Sigmoid colon (tissue), 7 donors: ENCODE measurements around the gene KLF7. TPM values are rescaled to one million over a fixed set of nuclear protein-coding genes. Genes with fewer than 3 reads are reported as not detected.
A peak's percentile ranks its signal among the peaks of the same experiment; 100 is the strongest.

Experiments
- DNase-seq: peaks from one replicate; pipeline ENCODE4 v3.0.0-alpha.2; 2019
- H3K27ac ChIP-seq, 4 donors: fragments of 200-600 bp; sonication (generic); one replicate each; pipeline ENCODE4 v1.5.1; 2016 to 2019; ENCODE audit warnings: mild to moderate bottlenecking in 1 of 4
- H3K27me3 ChIP-seq, 3 donors: fragments of 200-600 bp; sonication (generic); one replicate each; pipeline ENCODE4 v1.5.1; 2019; ENCODE audit warnings: mild to moderate bottlenecking in 1 of 3
- H3K36me3 ChIP-seq, 4 donors: fragments of 200-600 bp; sonication (generic); one replicate each; pipeline ENCODE4 v1.5.1; 2016 to 2019
- H3K4me1 ChIP-seq, 4 donors: fragments of 200-600 bp; sonication (generic); one replicate each; pipeline ENCODE4 v1.5.1; 2017 to 2019
- H3K4me3 ChIP-seq, 4 donors: fragments of 200-600 bp; sonication (generic); one replicate each; pipeline ENCODE4 v1.5.1; 2017 to 2019; ENCODE audit warnings: mild to moderate bottlenecking in 2 of 4, moderate library complexity in 1 of 4
- H3K9me3 ChIP-seq, 4 donors: fragments of 200-600 bp in 3 of 4; sonication (generic) in 3 of 4; one replicate each; pipeline versions ENCODE4 v1.5.1 to v1.6.1; 2013 to 2019
- EP300 ChIP-seq, 4 donors: sonication (generic); formaldehyde crosslinking; IDR thresholded peaks; one replicate each; pipeline ENCODE4 v1.6.1; 2017; ENCODE audit warnings: antibody characterized with exemption in 4 of 4
- POLR2A ChIP-seq, 2 donors: fragments of 450-650 bp; IDR thresholded peaks; one replicate each; pipeline ENCODE4 v1.6.1; 2016; ENCODE audit warnings: antibody characterized with exemption in 2 of 2, mild to moderate bottlenecking in 2 of 2, moderate library complexity in 2 of 2
- POLR2AphosphoS5 ChIP-seq, 4 donors: sonication (generic); formaldehyde crosslinking; IDR thresholded peaks; one replicate each; pipeline ENCODE4 v1.6.1; 2017; ENCODE audit warnings: antibody characterized with exemption in 4 of 4
- WGBS, 2 donors: extraction: QIAGEN DNeasy Blood & Tissue Kit; methylation state at CpG; one replicate each; pipeline ENCODE4 v1.1.7; 2013; 5-methylcytosine and 5-hydroxymethylcytosine counted together
- intact Hi-C: fragments of 100-400 bp; cut with DNase I; formaldehyde crosslinking; loops from one replicate; pipeline ENCODE4 v1.15.1; 2023
- polyA plus RNA-seq, 3 donors: library from polyadenylated mRNA; stranded (reverse); fragments of 200-250 nt; gene quantifications; one replicate each; pipeline ENCODE4 v1.2.3, GENCODE V29; 2013
- total RNA-seq, 4 donors: library from RNA; depleted of rRNA; stranded (reverse); fragments of >200 nt; gene quantifications; one replicate each; pipeline ENCODE4 v1.1.0, GENCODE V29; 2016
- TF ChIP-seq, protein P1 (sequence below), 4 experiments: fragments of 450-650 bp in 3 of 4; fragments of 200-600 bp in 1 of 4; IDR thresholded peaks; one replicate each; pipeline ENCODE4 v1.5.1; 2016 to 2019; ENCODE audit warnings: antibody characterized with exemption in 4 of 4, mild to moderate bottlenecking in 3 of 4, moderate library complexity in 2 of 4
- donor health status: healthy with polysubstance abuse.
- donor health status: Bipolar disorder and iron deficiency.
- donor health status: healthy.

The KLF7 gene
- total and polyA plus RNA-seq, 7 donors, result 0.60 to 52.1 (median 21.2) TPM

DNA sequence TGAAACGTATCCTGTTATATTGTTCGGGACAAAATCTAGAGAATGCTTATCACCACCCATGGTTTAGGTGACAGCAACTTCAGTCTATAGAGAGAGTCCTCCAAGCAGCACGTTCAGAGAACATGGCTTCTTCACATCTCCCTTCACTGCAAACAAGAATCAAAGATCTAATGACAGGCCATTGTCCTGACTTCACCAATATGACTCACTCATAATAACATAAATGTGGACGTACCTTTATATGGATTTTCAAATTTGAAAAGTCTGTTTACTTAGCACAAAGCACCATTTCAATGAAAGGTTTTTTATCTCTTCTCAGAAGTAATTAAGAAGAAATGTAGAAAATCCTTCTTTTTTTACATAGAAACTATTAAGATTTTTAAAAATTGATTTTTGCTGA is 46.7 kb downstream of the KLF7 start:
- H3K4me1 ChIP-seq, result peaks cover 0 to 86% (median 59%) of the 10 kb centered on the region in 4 donors
- no peak overlapping the region for H3K4me3 ChIP-seq
- intact Hi-C loops, result no loop called here
- WGBS, 2 donors, result 55 to 87% methylated on average over 4 of the region's 4 CpGs
- no peaks in the 10 kb centered on the region for H3K27me3 ChIP-seq
- H3K36me3 ChIP-seq, result peaks cover 0 to 29% (median 7%) of the 10 kb centered on the region in 4 donors
- DNase-seq, result no peak
- no peaks in the 10 kb centered on the region for H3K9me3 ChIP-seq
- TF ChIP-seq EP300 (IDR thresholded peaks at IDR 0.05), result no peak
- no peak for TF ChIP-seq POLR2AphosphoS5 (IDR thresholded peaks at IDR 0.05)
- TF ChIP-seq, protein P1, sequence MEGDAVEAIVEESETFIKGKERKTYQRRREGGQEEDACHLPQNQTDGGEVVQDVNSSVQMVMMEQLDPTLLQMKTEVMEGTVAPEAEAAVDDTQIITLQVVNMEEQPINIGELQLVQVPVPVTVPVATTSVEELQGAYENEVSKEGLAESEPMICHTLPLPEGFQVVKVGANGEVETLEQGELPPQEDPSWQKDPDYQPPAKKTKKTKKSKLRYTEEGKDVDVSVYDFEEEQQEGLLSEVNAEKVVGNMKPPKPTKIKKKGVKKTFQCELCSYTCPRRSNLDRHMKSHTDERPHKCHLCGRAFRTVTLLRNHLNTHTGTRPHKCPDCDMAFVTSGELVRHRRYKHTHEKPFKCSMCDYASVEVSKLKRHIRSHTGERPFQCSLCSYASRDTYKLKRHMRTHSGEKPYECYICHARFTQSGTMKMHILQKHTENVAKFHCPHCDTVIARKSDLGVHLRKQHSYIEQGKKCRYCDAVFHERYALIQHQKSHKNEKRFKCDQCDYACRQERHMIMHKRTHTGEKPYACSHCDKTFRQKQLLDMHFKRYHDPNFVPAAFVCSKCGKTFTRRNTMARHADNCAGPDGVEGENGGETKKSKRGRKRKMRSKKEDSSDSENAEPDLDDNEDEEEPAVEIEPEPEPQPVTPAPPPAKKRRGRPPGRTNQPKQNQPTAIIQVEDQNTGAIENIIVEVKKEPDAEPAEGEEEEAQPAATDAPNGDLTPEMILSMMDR (IDR thresholded peaks at IDR 0.05), result no peak
- TF ChIP-seq POLR2A (IDR thresholded peaks at IDR 0.05), result no peak
- H3K27ac ChIP-seq, result peak overlapping the region in 1 of 4 donors; percentile 13

DNA sequence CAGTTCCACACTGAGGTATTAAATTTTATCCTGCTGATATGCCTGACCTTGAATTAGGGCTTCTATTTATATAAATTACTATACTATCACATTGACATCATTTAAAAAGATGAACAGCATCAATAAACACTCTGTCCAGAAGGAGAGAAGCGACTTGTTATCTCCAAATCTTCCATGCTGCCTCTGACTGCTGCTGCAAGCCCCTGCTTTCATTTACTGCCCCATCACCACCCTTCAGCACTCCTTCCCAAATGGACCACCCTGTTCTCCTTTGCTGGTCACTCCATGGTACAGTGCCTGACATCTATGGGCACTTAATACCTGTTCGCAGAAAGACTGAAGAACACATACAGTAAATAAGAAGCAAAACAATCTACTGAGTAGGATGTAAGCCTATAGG is 48.1 kb downstream of the KLF7 start:
- Histone ChIP-seq H3K9me3 (no peaks in the 10 kb centered on the region), H3K4me1 (peaks cover 0 to 78% (median 47%) of the 10 kb centered on the region in 4 donors), H3K4me3 (no peak overlapping the region), H3K27me3 (no peaks in the 10 kb centered on the region), H3K27ac (peak overlapping the region in 1 of 4 donors; percentile 0), H3K36me3 (peaks cover 0 to 16% (median 2%) of the 10 kb centered on the region in 4 donors)
- intact Hi-C loops, result no loop called here
- TF ChIP-seq POLR2AphosphoS5 (IDR thresholded peaks at IDR 0.05) (no peak), POLR2A (IDR thresholded peaks at IDR 0.05) (no peak), EP300 (IDR thresholded peaks at IDR 0.05) (no peak)
- TF ChIP-seq, protein P1 (IDR thresholded peaks at IDR 0.05), result no peak
- WGBS, 2 donors, result 93 to 96% methylated on average over 2 of the region's 2 CpGs
- DNase-seq, result no peak

DNA sequence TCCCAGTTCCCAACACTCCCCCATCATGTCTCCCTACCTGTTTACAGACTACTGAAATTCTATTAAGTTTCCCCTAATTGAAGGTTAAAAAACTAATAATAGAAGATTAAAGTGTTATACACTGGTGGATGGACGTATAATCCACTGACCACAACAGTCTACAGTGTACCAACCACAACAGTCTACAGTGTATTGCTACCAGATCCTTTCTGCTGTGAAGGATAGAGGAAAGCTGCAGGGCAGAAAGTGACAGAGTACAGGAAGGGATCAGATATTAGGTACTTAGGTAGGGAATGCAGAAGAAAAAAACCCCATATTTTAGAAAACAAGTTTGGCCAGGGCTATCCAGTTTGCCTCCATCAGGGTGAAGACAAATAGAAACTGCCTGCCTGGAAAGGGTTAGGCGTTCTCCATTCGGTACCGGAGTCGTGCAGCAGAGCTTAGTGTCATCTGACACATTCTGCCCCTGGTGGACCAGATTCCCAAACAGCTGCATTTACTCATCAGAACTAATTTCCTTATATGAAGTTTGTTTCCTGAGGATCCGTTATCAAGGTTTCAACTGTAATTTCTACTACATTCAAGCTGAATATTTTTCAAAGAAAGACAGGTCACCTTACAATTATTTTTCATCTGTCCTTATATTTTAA is 49.9 kb downstream of the KLF7 start:
- peak; percentile 74 for DNase-seq
- Histone ChIP-seq H3K4me1 (peaks cover 0 to 75% (median 31%) of the 10 kb centered on the region in 4 donors), H3K27me3 (no peaks in the 10 kb centered on the region), H3K9me3 (no peaks in the 10 kb centered on the region), H3K4me3 (no peak overlapping the region), H3K27ac (peak overlapping the region in 3 of 4 donors; percentile 6 to 48 (median 25)), H3K36me3 (peaks cover 0 to 20% (median 0%) of the 10 kb centered on the region in 4 donors)
- intact Hi-C loops, result no loop called here
- 69 to 81% methylated on average over 6 of the region's 6 CpGs for WGBS, 2 donors
- TF ChIP-seq, protein P1 (IDR thresholded peaks at IDR 0.05), result peak in 1 of 4 experiments; percentile 10
- TF ChIP-seq POLR2A (IDR thresholded peaks at IDR 0.05) (no peak), POLR2AphosphoS5 (IDR thresholded peaks at IDR 0.05) (peak in 3 of 4 donors; percentile 29 to 51 (median 32))

DNA sequence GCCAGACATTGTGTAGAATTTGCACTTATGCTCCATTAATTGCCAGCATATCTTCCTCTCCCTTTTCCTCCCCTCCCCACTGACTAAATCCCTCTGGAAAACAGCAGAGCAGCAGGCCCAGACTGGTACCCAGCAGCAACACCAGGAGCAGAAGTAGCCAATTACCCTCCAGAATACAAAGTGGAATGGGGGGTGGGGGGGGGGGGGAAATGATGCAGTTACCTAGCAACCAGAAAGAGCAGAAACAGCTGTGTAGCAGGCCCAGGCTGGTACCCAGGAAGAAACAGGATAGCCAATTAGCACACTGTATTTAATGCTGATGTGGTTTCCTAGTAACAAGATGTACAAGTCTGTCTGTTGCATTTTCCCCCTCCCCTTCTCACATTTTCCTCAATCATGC is 52.3 kb downstream of the KLF7 start:
- TF ChIP-seq EP300 (IDR thresholded peaks at IDR 0.05) (no peak), POLR2A (IDR thresholded peaks at IDR 0.05) (no peak), POLR2AphosphoS5 (IDR thresholded peaks at IDR 0.05) (no peak)
- TF ChIP-seq, protein P1 (IDR thresholded peaks at IDR 0.05), result no peak
- H3K4me1 ChIP-seq, result peaks cover 0 to 62% (median 37%) of the 10 kb centered on the region in 4 donors
- H3K27ac ChIP-seq, result no peak overlapping the region
- no peaks in the 10 kb centered on the region for H3K9me3 ChIP-seq
- H3K27me3 ChIP-seq, result no peaks in the 10 kb centered on the region
- H3K4me3 ChIP-seq, result no peak overlapping the region
- peaks cover 0 to 24% (median 0%) of the 10 kb centered on the region in 4 donors for H3K36me3 ChIP-seq
- DNase-seq, result no peak
- intact Hi-C loops, result no loop called here
